ENCODE measurements around the gene USF1. TPM values are rescaled to one million over a fixed set of nuclear protein-coding genes. Genes with fewer than 3 reads are reported as not detected.

USF1 gene
- total RNA-seq, 1 donor from 2014 or later: 57.2 TPM

GRCh38 chr1:161088587-161089110 lies 42.9 kb upstream of the USF1 start:
- no peaks in the 10 kb centered on the region for H3K36me3 Mint-ChIP-seq (ENCODE audit: unreplicated experiment)
- no peak overlapping the region for H3K27ac Mint-ChIP-seq (ENCODE audit: unreplicated experiment)
- no peak for DNase-seq (ENCODE audit: extremely low spot score, unreplicated experiment)
- no peaks in the 10 kb centered on the region for H3K9me3 Mint-ChIP-seq (ENCODE audit: unreplicated experiment)
- peaks cover under 1% of the 10 kb centered on the region for H3K27me3 Mint-ChIP-seq (ENCODE audit: unreplicated experiment)
- TF ChIP-seq CTCF (IDR thresholded peaks at IDR 0.05): no peak
- H3K4me1 Mint-ChIP-seq (ENCODE audit: unreplicated experiment): no peaks in the 10 kb centered on the region
- H3K4me3 Mint-ChIP-seq (ENCODE audit: unreplicated experiment): no peak overlapping the region

GRCh38 chr1:161086457-161086856 lies 40.7 kb upstream of the USF1 start:
- no peak for DNase-seq (ENCODE audit: extremely low spot score, unreplicated experiment)
- no peak overlapping the region for H3K27ac Mint-ChIP-seq (ENCODE audit: unreplicated experiment)
- peaks cover 7% of the 10 kb centered on the region for H3K4me1 Mint-ChIP-seq (ENCODE audit: unreplicated experiment)
- H3K36me3 Mint-ChIP-seq (ENCODE audit: unreplicated experiment): no peaks in the 10 kb centered on the region
- TF ChIP-seq CTCF (IDR thresholded peaks at IDR 0.05): no peak
- H3K4me3 Mint-ChIP-seq (ENCODE audit: unreplicated experiment): no peak overlapping the region
- H3K27me3 Mint-ChIP-seq (ENCODE audit: unreplicated experiment): no peaks in the 10 kb centered on the region
- no peaks in the 10 kb centered on the region for H3K9me3 Mint-ChIP-seq (ENCODE audit: unreplicated experiment)

- Mint-ChIP-seq H3K27me3 (ENCODE audit: unreplicated experiment) (no peaks in the 10 kb centered on the region), H3K4me3 (ENCODE audit: unreplicated experiment) (no peak overlapping the region), H3K4me1 (ENCODE audit: unreplicated experiment) (peaks cover 7% of the 10 kb centered on the region), H3K27ac (ENCODE audit: unreplicated experiment) (no peak overlapping the region), H3K36me3 (ENCODE audit: unreplicated experiment) (no peaks in the 10 kb centered on the region), H3K9me3 (ENCODE audit: unreplicated experiment) (no peaks in the 10 kb centered on the region)
- TF ChIP-seq CTCF (IDR thresholded peaks at IDR 0.05): no peak
- no peak for DNase-seq (ENCODE audit: extremely low spot score, unreplicated experiment)
Observed at GRCh38 chr1:161085165-161085564, 39.4 kb upstream of the USF1 start.

GRCh38 chr1:161084597-161084988 lies 38.8 kb upstream of the USF1 start:
- no peak overlapping the region for H3K4me3 Mint-ChIP-seq (ENCODE audit: unreplicated experiment)

More at GRCh38 chr1:161084597-161084988, 38.8 kb upstream of the USF1 start:
- no peaks in the 10 kb centered on the region for H3K27me3 Mint-ChIP-seq (ENCODE audit: unreplicated experiment)
- peaks cover 7% of the 10 kb centered on the region for H3K4me1 Mint-ChIP-seq (ENCODE audit: unreplicated experiment)
- DNase-seq (ENCODE audit: extremely low spot score, unreplicated experiment): no peak
- no peaks in the 10 kb centered on the region for H3K9me3 Mint-ChIP-seq (ENCODE audit: unreplicated experiment)
- no peaks in the 10 kb centered on the region for H3K36me3 Mint-ChIP-seq (ENCODE audit: unreplicated experiment)
- no peak overlapping the region for H3K27ac Mint-ChIP-seq (ENCODE audit: unreplicated experiment)
- TF ChIP-seq CTCF (IDR thresholded peaks at IDR 0.05): no peak

Measured in osteocyte (in vitro differentiated cells).